ENCODE data around the gene HDAC9.

- no peak for TF ChIP-seq CTCF (IDR thresholded peaks at IDR 0.05)
- TF ChIP-seq POLR2A (IDR thresholded peaks at IDR 0.05), result no peak
Measured at GRCh38 chr7:18552943-18553604, 57.5 kb downstream of the HDAC9 start.

Measured in adrenal gland (tissue), 5 donors.